Karpas-422 (cell line): ENCODE measurements around the gene GPR55. TPM values are rescaled to one million over a fixed set of nuclear protein-coding genes. Genes with fewer than 3 reads are reported as not detected.

Experiments
- DNase-seq: peaks from one replicate; pipeline ENCODE4 v3.0.0-alpha.2; 2015
- H2AFZ ChIP-seq: fragments of 200-600 bp; sonication (generic); 2 replicates; pipeline ENCODE4 v1.6.1; 2014; ENCODE audit warnings: antibody characterized with exemption, low read length, mixed read lengths
- H3K27ac ChIP-seq: fragments of 200-600 bp; sonication (generic); 2 replicates; pipeline ENCODE4 v1.5.1; 2014; ENCODE audit warnings: mild to moderate bottlenecking, low read length, moderate library complexity
- H3K27me3 ChIP-seq: fragments of 200-600 bp; sonication (generic); 2 replicates; pipeline ENCODE4 v1.6.1; 2014; ENCODE audit warnings: low read length, mixed read lengths
- H3K36me3 ChIP-seq: fragments of 200-600 bp; sonication (generic); 2 replicates; pipeline ENCODE4 v1.6.1; 2014; ENCODE audit warnings: low read length, mixed read lengths; ENCODE audit not compliant: insufficient read depth
- H3K4me1 ChIP-seq: fragments of 200-600 bp; sonication (generic); 2 replicates; pipeline ENCODE4 v1.6.1; 2014; ENCODE audit warnings: mild to moderate bottlenecking, low read length, mixed read lengths
- H3K4me2 ChIP-seq: fragments of 200-600 bp; sonication (generic); 2 replicates; pipeline ENCODE4 v1.6.1; 2014; ENCODE audit warnings: low read length, low read depth, mild to moderate bottlenecking; ENCODE audit not compliant: poor library complexity, severe bottlenecking
- H3K4me3 ChIP-seq: fragments of 200-600 bp; sonication (generic); 2 replicates; pipeline ENCODE4 v1.5.1; 2014; ENCODE audit warnings: mild to moderate bottlenecking, antibody characterized with exemption, low read length, mixed read lengths
- H3K79me2 ChIP-seq: fragments of 200-600 bp; sonication (generic); 2 replicates; pipeline ENCODE4 v1.6.1; 2014; ENCODE audit warnings: mild to moderate bottlenecking, low read length, mixed read lengths
- H3K9ac ChIP-seq: fragments of 200-600 bp; sonication (generic); 2 replicates; pipeline ENCODE4 v1.6.0; 2014; ENCODE audit warnings: low read length
- H3K9me2 ChIP-seq: fragments of 200-600 bp; sonication (generic), shearing (Covaris generic); replicated peaks from 2 replicates; pipeline ENCODE4 v1.6.0; 2014; ENCODE audit warnings: mild to moderate bottlenecking, low read length, moderate library complexity; ENCODE audit not compliant: insufficient read depth
- H3K9me3 ChIP-seq: fragments of 300-700, 200-600 bp; sonication (generic); 2 replicates; pipeline ENCODE4 v1.6.1; 2014; ENCODE audit warnings: low read length, mixed read lengths
- H4K20me1 ChIP-seq: fragments of 200-600 bp; sonication (generic); 2 replicates; pipeline ENCODE4 v1.6.1; 2014; ENCODE audit warnings: mild to moderate bottlenecking, antibody characterized with exemption, low read length, low read depth; ENCODE audit not compliant: insufficient read depth
- total RNA-seq: library from RNA; depleted of rRNA; stranded (reverse); fragments of >200 nt; shearing (Covaris generic); gene quantifications from 2 replicates; pipeline ENCODE4 v1.2.3, GENCODE V29; 2014; ENCODE audit warnings: low replicate concordance

GPR55 gene
- total RNA-seq, 1 experiment from 2014 or later: 9.5 TPM

DNA sequence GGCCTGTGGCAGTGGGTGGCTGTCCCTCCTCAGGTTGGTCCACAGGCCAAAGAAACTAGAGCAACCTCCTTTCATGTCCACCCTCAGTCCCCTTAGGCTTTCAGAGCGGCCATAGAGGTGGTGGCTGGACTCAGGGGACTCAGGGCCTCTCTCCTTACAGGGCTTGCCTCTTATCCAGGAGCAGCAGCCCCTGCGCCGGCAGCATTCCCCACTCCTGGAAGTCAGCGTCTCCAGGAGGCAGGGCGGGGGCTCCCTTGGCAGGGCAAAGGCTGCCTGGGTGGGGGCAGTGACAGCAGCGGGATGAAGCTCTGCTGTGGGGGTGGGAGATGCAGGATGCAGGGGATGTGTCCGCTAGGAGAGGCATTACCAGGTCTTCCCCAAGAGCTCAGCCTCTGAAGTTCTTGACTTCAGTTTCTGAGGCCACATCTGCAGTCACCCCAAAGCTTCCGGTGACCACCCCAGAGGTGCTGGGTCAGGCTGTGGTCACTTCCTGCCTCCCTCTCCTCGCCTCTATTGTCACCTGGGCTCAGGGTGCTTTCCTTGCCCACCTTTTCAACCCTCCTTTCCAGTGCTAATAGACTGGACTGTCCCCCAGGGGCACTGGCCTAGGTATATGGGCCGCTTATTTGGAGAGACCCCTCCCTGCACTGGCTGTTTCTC, 8.6 kb upstream of the GPR55 start:
- no peaks in the 10 kb centered on the region for H3K9me2 ChIP-seq
- H3K9ac ChIP-seq: no peak overlapping the region
- H4K20me1 ChIP-seq: no peaks in the 10 kb centered on the region
- no peaks in the 10 kb centered on the region for H3K36me3 ChIP-seq
- DNase-seq: no peak
- H3K4me3 ChIP-seq: no peak overlapping the region
- H3K27me3 ChIP-seq: no peaks in the 10 kb centered on the region
- H3K79me2 ChIP-seq: no peaks in the 10 kb centered on the region
- no peak overlapping the region for H2AFZ ChIP-seq
- no peak overlapping the region for H3K27ac ChIP-seq
- H3K4me2 ChIP-seq: no peak overlapping the region
- peaks cover 5% of the 10 kb centered on the region for H3K9me3 ChIP-seq
- no peaks in the 10 kb centered on the region for H3K4me1 ChIP-seq

DNA sequence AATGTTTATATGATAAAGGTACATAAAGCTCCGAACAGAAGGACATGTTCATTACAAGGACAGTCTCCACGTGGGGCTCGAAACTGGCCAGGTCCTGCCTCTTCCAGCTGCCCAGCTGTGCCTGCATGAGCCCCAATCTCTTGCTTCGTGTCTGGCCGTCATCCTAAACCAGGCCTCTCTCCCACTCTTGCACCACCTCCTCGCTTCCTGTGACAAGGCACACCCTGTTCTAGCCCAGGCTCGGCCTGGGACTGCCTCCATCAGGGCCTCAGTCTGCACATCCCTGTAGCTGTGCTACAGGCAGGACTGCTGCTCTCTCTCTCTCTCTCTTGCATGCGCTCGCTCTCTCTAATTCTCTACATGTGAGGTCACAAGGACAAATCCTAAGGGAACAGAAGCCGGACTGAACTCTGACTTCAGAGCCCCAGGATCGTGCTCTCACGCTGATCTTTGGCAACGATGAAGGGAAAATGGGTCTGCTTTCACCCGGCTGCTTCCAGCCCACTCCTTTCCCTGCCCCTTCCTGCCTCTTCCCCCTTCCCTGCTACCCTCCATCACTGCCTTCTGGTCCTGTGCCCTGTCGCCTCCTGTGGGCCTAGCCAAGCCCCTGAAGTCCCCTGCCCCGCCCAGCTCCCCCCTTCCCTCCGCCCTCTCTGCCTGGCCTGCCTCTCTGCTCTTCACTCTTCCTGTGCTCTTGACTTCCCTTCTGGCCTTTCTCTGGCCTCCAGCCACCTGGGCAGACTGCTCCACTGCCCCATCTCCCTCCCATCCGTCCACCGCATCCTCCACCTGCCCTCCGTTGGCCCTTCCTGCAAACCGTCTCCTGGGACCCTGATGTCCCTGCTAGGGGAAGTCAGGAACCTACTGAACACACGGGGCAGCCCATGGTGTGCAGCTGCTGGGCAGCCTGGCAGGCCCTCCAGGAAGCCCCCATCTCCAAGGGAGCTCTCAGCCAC, 7.8 kb upstream of the GPR55 start:
- Histone ChIP-seq H3K4me3 (no peak overlapping the region), H3K9ac (no peak overlapping the region), H3K9me2 (no peaks in the 10 kb centered on the region), H3K27ac (no peak overlapping the region), H4K20me1 (no peaks in the 10 kb centered on the region), H2AFZ (peak overlapping the region; percentile 43; the same call in 1 of the 2 replicates), H3K79me2 (no peaks in the 10 kb centered on the region), H3K9me3 (peaks cover 5% of the 10 kb centered on the region), H3K4me2 (no peak overlapping the region), H3K36me3 (no peaks in the 10 kb centered on the region), H3K27me3 (no peaks in the 10 kb centered on the region), H3K4me1 (no peaks in the 10 kb centered on the region)
- no peak for DNase-seq

DNA sequence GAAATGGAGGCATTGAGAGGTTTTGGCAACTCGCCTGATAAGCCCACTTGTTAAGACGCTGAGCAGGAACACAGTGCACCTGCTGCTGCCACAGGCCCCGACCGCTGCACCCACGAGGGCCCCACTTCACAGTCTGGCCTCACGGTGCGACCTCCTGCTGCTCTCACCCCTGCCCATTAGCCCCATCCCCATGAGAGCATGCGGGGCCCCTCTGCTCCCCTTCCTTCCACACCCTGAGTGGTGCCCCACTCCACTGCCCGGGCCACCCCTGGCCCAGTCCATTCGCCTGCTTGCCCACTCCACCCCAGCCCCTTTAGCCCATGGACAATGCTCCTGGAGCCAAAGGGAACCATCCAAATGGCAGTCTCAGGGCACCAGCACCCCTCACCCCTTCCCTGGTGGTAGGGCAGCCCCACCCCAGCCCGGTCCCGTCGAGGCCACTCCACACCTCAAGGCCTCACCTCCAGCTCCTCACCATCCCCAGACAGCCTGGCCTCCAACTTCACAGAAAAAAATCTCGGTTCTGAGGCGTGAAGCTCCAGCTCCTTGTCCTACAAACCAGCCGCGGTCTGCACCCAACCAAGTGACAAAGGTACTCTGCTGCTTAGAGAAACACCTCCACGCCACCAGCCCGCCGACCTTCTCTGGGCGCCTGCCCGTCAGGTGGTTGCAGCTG, 6.7 kb upstream of the GPR55 start:
- DNase-seq: no peak
- Histone ChIP-seq H3K4me1 (no peaks in the 10 kb centered on the region), H3K9ac (no peak overlapping the region), H3K4me2 (no peak overlapping the region), H3K4me3 (no peak overlapping the region), H3K36me3 (no peaks in the 10 kb centered on the region), H2AFZ (no peak overlapping the region), H4K20me1 (no peaks in the 10 kb centered on the region), H3K9me2 (no peaks in the 10 kb centered on the region), H3K27me3 (no peaks in the 10 kb centered on the region), H3K79me2 (no peaks in the 10 kb centered on the region), H3K27ac (no peak overlapping the region), H3K9me3 (no peaks in the 10 kb centered on the region)

DNA sequence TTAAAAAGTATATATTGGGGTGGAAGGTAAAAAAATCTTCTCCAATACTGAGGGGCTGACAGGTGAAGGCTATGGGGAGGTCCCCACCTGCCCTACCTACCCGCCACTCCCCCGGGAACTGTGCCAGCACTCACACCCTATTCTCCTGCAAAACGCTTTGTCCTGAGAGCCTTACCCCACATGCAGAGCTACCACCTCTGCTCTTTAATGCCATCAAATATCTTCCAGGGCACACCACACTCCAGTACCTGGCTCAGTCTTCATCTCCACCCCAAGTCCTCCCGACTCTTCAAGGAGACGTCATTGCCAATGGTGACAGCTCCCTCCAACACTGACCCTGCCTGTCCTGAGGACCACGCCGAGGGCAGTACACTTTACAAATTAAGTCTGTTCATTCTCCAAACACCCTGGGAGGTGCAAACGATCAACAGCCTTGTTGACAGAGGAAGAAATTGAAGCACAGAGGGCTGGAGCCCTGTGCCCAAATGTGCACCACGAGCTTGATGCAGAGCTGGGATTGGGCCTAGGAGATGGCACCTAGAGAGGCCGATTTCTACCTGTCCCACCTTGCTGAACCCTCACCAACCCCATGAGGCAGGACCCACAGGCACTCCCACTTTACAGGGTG, 6.0 kb upstream of the GPR55 start:
- H3K4me2 ChIP-seq: no peak overlapping the region
- no peak overlapping the region for H3K9ac ChIP-seq
- DNase-seq: no peak
- H3K79me2 ChIP-seq: no peaks in the 10 kb centered on the region
- H3K9me2 ChIP-seq: no peaks in the 10 kb centered on the region
- no peaks in the 10 kb centered on the region for H3K27me3 ChIP-seq
- no peak overlapping the region for H2AFZ ChIP-seq
- no peaks in the 10 kb centered on the region for H3K36me3 ChIP-seq
- no peak overlapping the region for H3K4me3 ChIP-seq
- no peaks in the 10 kb centered on the region for H3K9me3 ChIP-seq
- H3K27ac ChIP-seq: no peak overlapping the region
- H4K20me1 ChIP-seq: no peaks in the 10 kb centered on the region
- H3K4me1 ChIP-seq: no peaks in the 10 kb centered on the region

DNA sequence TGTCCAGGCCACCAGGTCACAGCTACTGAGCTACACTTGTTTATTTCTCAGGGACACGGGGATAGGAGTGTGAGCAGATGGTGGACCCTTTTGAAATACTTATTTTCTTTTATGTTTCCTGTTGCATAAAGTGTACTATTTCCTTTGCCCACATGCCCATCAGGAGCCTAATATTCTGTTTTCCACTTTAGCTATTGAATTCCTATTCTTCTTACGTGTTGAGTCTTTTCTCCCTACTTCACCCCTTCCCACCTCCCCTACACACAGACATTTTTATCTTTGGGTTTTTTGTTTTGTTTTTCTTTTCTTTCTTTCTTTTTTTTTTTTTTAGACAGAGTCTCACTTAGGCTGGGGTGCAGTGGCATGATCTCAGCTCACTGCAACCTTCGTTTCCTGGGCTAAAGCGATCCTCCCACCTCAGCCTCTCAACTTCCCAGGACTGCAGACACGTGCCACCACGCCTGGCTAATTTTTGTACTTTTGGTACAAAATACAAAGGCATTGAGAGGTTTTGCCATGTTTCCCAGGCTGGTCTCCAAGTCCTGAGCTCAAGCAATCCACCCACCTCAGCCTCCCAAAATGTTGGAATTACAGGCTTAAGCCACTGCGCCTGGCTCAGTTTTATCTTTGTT, 5.2 kb upstream of the GPR55 start:
- no peaks in the 10 kb centered on the region for H3K27me3 ChIP-seq

DNA sequence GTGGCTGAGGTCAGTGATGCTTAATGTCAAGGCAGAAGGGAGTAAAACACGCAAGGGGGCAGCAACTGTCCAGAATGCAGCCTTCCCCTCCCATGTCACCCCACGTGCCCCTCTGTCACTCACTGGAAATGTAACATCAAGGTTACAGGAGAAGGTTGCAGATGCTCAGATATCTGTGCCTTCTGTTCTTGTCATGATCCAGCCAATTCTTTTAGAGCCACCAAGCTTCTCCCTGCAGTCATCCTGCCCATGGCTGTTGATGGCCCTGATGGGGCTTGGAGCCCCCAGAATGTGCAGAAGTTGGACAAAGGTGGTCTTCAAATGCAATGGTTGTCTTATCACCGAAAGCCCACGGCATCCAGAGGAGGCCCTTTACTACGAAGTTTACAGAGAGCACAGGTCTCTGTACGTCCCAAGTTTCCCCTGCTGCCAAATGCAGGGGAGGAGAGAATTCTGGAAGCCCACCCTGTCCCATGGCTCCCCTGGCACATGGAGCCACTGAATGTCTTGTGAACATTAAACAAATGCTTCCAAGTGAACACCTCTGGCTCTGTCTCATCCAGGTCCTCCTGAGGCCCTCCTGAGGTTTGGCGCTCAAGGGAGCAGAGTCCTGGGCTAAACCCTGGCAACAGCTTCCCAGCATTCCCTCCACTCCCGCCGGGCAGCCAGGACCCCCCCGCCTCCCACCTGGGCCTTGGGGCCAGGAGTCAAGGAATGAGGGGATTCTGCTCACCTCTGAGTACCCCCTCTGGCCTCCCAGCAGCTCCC, 4.5 kb upstream of the GPR55 start:
- Histone ChIP-seq H3K79me2 (no peaks in the 10 kb centered on the region), H3K36me3 (no peaks in the 10 kb centered on the region), H3K9ac (no peak overlapping the region), H3K4me1 (peaks cover 14% of the 10 kb centered on the region), H3K27ac (no peak overlapping the region), H3K27me3 (no peaks in the 10 kb centered on the region), H3K4me2 (no peak overlapping the region), H3K4me3 (no peak overlapping the region), H4K20me1 (no peaks in the 10 kb centered on the region), H2AFZ (no peak overlapping the region), H3K9me3 (no peaks in the 10 kb centered on the region), H3K9me2 (no peaks in the 10 kb centered on the region)
- peak; percentile 76 for DNase-seq

More for the DNA sequence above, 5.2 kb upstream of the GPR55 start:
- no peaks in the 10 kb centered on the region for H3K9me3 ChIP-seq
- H3K4me2 ChIP-seq: no peak overlapping the region
- H3K36me3 ChIP-seq: no peaks in the 10 kb centered on the region
- H3K4me3 ChIP-seq: no peak overlapping the region
- H2AFZ ChIP-seq: no peak overlapping the region
- DNase-seq: no peak
- H4K20me1 ChIP-seq: no peaks in the 10 kb centered on the region
- no peaks in the 10 kb centered on the region for H3K79me2 ChIP-seq
- no peak overlapping the region for H3K27ac ChIP-seq
- H3K4me1 ChIP-seq: peaks cover 7% of the 10 kb centered on the region
- no peaks in the 10 kb centered on the region for H3K9me2 ChIP-seq
- H3K9ac ChIP-seq: no peak overlapping the region

DNA sequence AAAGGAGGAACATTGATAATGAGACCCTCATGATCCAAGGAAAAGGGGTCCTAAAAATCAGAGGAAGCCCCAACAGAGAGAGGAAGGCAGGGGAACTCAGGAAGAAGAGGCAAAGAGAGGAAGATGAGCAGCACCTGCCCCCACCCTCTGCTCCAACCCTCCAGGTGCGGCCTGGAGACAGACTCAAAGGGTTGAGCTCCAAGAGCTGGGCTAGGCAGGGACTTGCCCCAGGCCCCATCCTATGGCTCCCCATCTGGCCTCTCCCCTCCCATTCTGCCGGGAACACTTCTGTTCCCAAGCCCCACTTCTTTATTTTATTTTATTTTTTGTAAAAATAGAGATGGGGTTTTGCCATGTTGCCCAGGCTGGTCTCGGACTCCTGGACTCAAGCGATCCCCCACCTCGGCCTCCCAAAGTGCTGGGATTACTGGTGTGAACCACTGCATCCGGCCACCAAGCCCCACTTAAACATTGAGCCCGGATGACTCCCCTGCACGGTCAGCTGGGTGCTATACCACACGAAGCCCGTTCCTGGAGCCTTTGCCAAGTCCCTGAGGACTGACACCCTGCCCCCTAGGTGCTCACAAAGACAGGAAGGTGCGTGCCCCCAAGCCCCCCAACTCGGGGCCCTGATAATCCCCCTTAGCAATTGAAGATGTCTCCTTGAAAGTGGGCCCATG, 3.8 kb upstream of the GPR55 start:
- no peak for DNase-seq
- Histone ChIP-seq H2AFZ (no peak overlapping the region), H3K4me1 (peaks cover 21% of the 10 kb centered on the region)

More for the DNA sequence above, 3.8 kb upstream of the GPR55 start:
- no peaks in the 10 kb centered on the region for H3K27me3 ChIP-seq
- H4K20me1 ChIP-seq: no peaks in the 10 kb centered on the region
- H3K9me3 ChIP-seq: no peaks in the 10 kb centered on the region
- H3K9me2 ChIP-seq: no peaks in the 10 kb centered on the region
- H3K4me2 ChIP-seq: no peak overlapping the region
- H3K4me3 ChIP-seq: no peak overlapping the region
- H3K9ac ChIP-seq: no peak overlapping the region
- no peaks in the 10 kb centered on the region for H3K79me2 ChIP-seq
- H3K36me3 ChIP-seq: no peaks in the 10 kb centered on the region
- no peak overlapping the region for H3K27ac ChIP-seq
